Gastrocnemius medialis (tissue), 4 donors: ENCODE data around the gene CCDC33.

Experiments used
- POLR2A ChIP-seq, 2 donors: fragments of 450-650 bp; IDR thresholded peaks; one replicate each; pipeline ENCODE4 v1.6.1; 2017; ENCODE audit warnings: antibody characterized with exemption in 2 of 2, mild to moderate bottlenecking in 2 of 2, moderate library complexity in 2 of 2
- TF ChIP-seq, protein P1 (sequence below), 5 experiments: fragments of 450-650 bp in 3 of 5; fragments of 200-600 bp in 2 of 5; sonication (generic) in 2 of 5; IDR thresholded peaks in 4 of 5; conservative IDR thresholded peaks in 1 of 5; 1 replicate in 4 of 5; 2 replicates in 1 of 5; pipeline ENCODE4 v1.5.1; 2016 to 2019; ENCODE audit warnings: antibody characterized with exemption in 5 of 5, mild to moderate bottlenecking in 3 of 5, moderate library complexity in 3 of 5

- no peak for TF ChIP-seq POLR2A (IDR thresholded peaks at IDR 0.05)
- TF ChIP-seq, protein P1, sequence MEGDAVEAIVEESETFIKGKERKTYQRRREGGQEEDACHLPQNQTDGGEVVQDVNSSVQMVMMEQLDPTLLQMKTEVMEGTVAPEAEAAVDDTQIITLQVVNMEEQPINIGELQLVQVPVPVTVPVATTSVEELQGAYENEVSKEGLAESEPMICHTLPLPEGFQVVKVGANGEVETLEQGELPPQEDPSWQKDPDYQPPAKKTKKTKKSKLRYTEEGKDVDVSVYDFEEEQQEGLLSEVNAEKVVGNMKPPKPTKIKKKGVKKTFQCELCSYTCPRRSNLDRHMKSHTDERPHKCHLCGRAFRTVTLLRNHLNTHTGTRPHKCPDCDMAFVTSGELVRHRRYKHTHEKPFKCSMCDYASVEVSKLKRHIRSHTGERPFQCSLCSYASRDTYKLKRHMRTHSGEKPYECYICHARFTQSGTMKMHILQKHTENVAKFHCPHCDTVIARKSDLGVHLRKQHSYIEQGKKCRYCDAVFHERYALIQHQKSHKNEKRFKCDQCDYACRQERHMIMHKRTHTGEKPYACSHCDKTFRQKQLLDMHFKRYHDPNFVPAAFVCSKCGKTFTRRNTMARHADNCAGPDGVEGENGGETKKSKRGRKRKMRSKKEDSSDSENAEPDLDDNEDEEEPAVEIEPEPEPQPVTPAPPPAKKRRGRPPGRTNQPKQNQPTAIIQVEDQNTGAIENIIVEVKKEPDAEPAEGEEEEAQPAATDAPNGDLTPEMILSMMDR (IDR thresholded peaks at IDR 0.05 in 4 of 5, conservative IDR thresholded peaks at IDR 0.05 in 1 of 5), result peak; percentile 48 to 90 (median 73)
These were observed 139.2 kb downstream of the CCDC33 start for GRCh38 chr15:74375303-74375693.
